A673 (cell line): Measurements from ENCODE around the gene BCL3. TPM values are rescaled to one million over a fixed set of nuclear protein-coding genes. Genes with fewer than 3 reads are reported as not detected.

Experiments
- BruUV-seq: library from RNA; stranded (reverse); fragments of 400-500 nt; replicated peaks from 2 replicates; lab custom pipeline; 2021; lab: Mats Ljungman, UMichigan
- CTCF ChIA-PET: fragments of 300-600 bp; sonication (Branson Sonifier 250); formaldehyde crosslinking; loops from one replicate; lab custom pipeline; 2022; ENCODE audit warnings: antibody characterized with exemption; lab: Charles Lee
- POLR2A ChIA-PET: fragments of 300-600 bp; sonication (Branson Sonifier 250); formaldehyde crosslinking; loops from one replicate; lab custom pipeline; 2022; ENCODE audit warnings: antibody characterized with exemption; ENCODE audit not compliant: low non-redundant PET; lab: Charles Lee
- DNase-seq: peaks from one replicate; pipeline ENCODE4 v3.0.0-alpha.2; 2015; ENCODE audit warnings: low spot score
- H3K27ac ChIP-seq: fragments of 200-600 bp; sonication (generic); 2 replicates; pipeline ENCODE4 v1.5.1; 2016; ENCODE audit warnings: mixed run types, low read depth, mild to moderate bottlenecking, mixed read lengths, antibody characterized with exemption, low read length; ENCODE audit not compliant: poor library complexity, severe bottlenecking
- H3K27me3 ChIP-seq: fragments of 200-600 bp; sonication (generic); replicated peaks from 2 replicates; pipeline ENCODE4 v1.6.1; 2017; ENCODE audit warnings: mixed run types, low read depth, mild to moderate bottlenecking, mixed read lengths, antibody characterized with exemption, low read length; ENCODE audit not compliant: insufficient read depth, poor library complexity
- H3K36me3 ChIP-seq: fragments of 200-600 bp; sonication (generic); 2 replicates; pipeline ENCODE4 v1.6.1; 2016; ENCODE audit warnings: mixed run types, mild to moderate bottlenecking, mixed read lengths, antibody characterized with exemption, low read length; ENCODE audit not compliant: insufficient read depth, poor library complexity, severe bottlenecking
- H3K4me1 ChIP-seq: fragments of 200-600 bp; sonication (generic); 2 replicates; pipeline ENCODE4 v1.6.1; 2017; ENCODE audit warnings: mixed run types, mild to moderate bottlenecking, mixed read lengths, antibody characterized with exemption, low read length; ENCODE audit not compliant: insufficient read depth, poor library complexity, severe bottlenecking
- H3K4me3 ChIP-seq: fragments of 200-600 bp; sonication (generic); 2 replicates; pipeline ENCODE4 v1.5.1; 2016; ENCODE audit warnings: low read depth, mixed run types, mild to moderate bottlenecking, mixed read lengths, low read length; ENCODE audit not compliant: poor library complexity, severe bottlenecking
- H3K9me3 ChIP-seq: fragments of 200-600 bp; sonication (generic); 2 replicates; pipeline ENCODE4 v1.6.1; 2016; ENCODE audit warnings: mixed run types, low read depth, mild to moderate bottlenecking, mixed read lengths, antibody characterized with exemption, low read length; ENCODE audit not compliant: poor library complexity, severe bottlenecking
- EZH2 ChIP-seq: fragments of 200-600 bp; sonication (generic); IDR thresholded peaks from 2 replicates; pipeline ENCODE4 v1.6.1; 2017; ENCODE audit warnings: borderline replicate concordance, low read depth, mild to moderate bottlenecking, mixed read lengths, antibody characterized with exemption, low read length; ENCODE audit not compliant: poor library complexity, severe bottlenecking
- intact Hi-C: fragments of 100-400 bp; cut with micrococcal nuclease; formaldehyde crosslinking; loops from one replicate; pipeline ENCODE4 v1.10.0; 2022; ENCODE audit not compliant: unreplicated experiment
- total RNA-seq: library from RNA; stranded (reverse); gene quantifications from 2 replicates; pipeline ENCODE4 v1.2.3, GENCODE V29; 2021
- TF ChIP-seq, protein P1 (sequence below): fragments of 300-800, 200-600 bp; sonication (generic); conservative IDR thresholded peaks from 2 replicates; pipeline ENCODE4 v1.5.1; 2017; ENCODE audit warnings: low read depth, mild to moderate bottlenecking, antibody characterized with exemption, low read length, moderate library complexity, mixed read lengths

Gene BCL3
- total RNA-seq, 1 experiment from 2014 or later, result 6.6 TPM

DNA sequence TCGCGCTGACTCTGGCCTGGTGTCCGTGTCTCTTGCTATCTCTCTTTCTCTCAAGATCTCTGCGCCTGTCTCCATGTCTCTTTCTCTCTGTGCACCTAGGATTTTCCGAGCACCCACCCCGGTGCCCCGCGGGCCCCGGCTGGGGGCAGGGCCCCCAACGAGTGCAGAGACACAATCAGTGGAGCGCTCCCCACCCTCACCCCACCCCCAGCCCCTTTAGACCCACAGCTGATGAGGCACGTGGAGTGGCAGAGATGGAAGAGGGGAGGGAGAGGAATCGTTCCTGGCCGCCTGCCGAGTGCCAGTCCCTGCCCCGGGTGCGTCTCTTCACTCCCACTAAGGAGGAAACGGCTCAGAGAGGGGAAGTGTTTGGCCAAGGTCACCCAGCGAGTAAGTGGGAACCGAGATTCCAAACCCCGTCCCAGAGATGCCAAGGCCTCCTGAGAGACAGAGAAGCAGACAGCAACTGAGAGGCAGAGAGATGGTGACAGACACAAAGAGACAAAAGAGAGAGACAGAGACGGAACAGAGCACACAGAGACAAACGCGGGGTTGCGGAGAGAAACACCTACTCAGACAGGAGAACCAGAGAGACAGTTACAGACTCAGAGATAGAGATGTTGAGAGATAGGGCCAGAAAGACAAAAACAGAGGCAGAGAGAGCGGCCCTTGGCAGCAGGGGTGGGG, 626 bp upstream of the BCL3 start:
- peak overlapping the region; percentile 74 for H3K27ac ChIP-seq
- TF ChIP-seq, protein P1, sequence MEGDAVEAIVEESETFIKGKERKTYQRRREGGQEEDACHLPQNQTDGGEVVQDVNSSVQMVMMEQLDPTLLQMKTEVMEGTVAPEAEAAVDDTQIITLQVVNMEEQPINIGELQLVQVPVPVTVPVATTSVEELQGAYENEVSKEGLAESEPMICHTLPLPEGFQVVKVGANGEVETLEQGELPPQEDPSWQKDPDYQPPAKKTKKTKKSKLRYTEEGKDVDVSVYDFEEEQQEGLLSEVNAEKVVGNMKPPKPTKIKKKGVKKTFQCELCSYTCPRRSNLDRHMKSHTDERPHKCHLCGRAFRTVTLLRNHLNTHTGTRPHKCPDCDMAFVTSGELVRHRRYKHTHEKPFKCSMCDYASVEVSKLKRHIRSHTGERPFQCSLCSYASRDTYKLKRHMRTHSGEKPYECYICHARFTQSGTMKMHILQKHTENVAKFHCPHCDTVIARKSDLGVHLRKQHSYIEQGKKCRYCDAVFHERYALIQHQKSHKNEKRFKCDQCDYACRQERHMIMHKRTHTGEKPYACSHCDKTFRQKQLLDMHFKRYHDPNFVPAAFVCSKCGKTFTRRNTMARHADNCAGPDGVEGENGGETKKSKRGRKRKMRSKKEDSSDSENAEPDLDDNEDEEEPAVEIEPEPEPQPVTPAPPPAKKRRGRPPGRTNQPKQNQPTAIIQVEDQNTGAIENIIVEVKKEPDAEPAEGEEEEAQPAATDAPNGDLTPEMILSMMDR, result no peak
- no peak for TF ChIP-seq EZH2
- no TSS peak for BruUV-seq
- DNase-seq, result peak; percentile 70
- H3K4me1 ChIP-seq, result peaks cover 25% of the 10 kb centered on the region
- no peaks in the 10 kb centered on the region for H3K36me3 ChIP-seq
- POLR2A ChIA-PET, result no interaction called here
- H3K27me3 ChIP-seq, result no peaks in the 10 kb centered on the region
- peak overlapping the region; percentile 67 for H3K4me3 ChIP-seq
- H3K9me3 ChIP-seq, result no peaks in the 10 kb centered on the region
- intact Hi-C loops, result no loop called here
- CTCF ChIA-PET, result interaction anchor here (0.6 kb wide), 1 partner anchor 159 kb away, joined by 3 read pairs; no protein-coding TSS in a partner anchor

DNA sequence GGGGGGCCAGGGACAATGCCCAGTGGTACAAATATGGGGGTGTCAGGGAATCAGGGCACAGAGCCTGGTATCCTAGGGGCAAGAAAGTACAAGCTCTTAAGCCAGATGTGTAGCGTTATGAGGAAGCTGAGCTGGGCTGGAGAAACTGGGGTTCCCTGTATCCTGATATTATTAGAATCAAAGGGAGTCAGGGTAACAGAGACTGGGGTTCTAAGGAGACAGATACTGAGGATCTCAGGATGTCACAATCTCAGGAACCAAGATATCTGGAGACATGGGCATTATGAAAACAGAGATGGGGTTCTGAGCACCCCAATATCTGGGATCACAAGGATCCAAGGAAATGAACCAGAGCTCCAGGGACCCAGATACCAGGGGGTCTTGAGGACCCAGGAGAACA, 784 bp downstream of the BCL3 start:
- POLR2A ChIA-PET, result no interaction called here
- intact Hi-C loops, result no loop called here
- Histone ChIP-seq H3K27me3 (no peaks in the 10 kb centered on the region), H3K27ac (peak overlapping the region; percentile 67), H3K36me3 (no peaks in the 10 kb centered on the region), H3K4me1 (peaks cover 37% of the 10 kb centered on the region), H3K4me3 (peak overlapping the region; percentile 67), H3K9me3 (no peaks in the 10 kb centered on the region)
- TSS peak; percentile 44 for BruUV-seq
- TF ChIP-seq, protein P1, result no peak
- no peak for TF ChIP-seq EZH2
- no peak for DNase-seq
- CTCF ChIA-PET, result interaction anchor here (0.6 to 1.0 kb wide), 2 partner anchors 12 to 25 kb away, joined by 4 to 5 read pairs; no protein-coding TSS in a partner anchor

DNA sequence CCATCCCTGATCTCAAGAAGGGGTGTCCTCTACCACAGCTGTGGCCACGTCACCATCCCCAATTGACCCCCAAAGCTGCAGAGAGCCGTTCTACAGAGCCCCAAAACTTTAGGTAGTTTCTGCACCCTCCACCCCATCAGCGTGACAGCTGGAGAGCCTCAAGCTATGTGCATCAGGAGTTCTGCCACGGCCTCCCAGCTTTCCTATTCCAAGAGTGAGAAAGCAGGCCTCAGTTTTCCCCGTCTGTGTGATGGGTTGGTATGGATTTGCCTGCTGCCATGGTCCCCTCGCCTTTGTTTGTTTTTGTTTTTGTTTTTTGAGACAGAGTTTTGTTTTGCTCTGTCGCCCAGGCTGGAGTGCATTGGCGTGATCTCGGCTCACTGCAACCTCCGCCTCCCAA, 1.5 kb downstream of the BCL3 start:
- intact Hi-C loops, result no loop called here
- DNase-seq, result no peak
- H3K4me1 ChIP-seq, result peaks cover 40% of the 10 kb centered on the region
- BruUV-seq, result no TSS peak
- CTCF ChIA-PET, result interaction anchor here (0.6 kb wide), 1 partner anchor 35 kb away, joined by 12 read pairs; no protein-coding TSS in a partner anchor
- no peaks in the 10 kb centered on the region for H3K27me3 ChIP-seq
- TF ChIP-seq, protein P1, result no peak
- TF ChIP-seq EZH2, result no peak
- H3K4me3 ChIP-seq, result no peak overlapping the region
- POLR2A ChIA-PET, result no interaction called here
- no peak overlapping the region for H3K27ac ChIP-seq
- no peaks in the 10 kb centered on the region for H3K9me3 ChIP-seq
- no peaks in the 10 kb centered on the region for H3K36me3 ChIP-seq
